HS-27A (cell line): ENCODE data around the gene ACTR1B.
"Not testable (repeated sequence)": the region's sequence is repeated elsewhere in the genome, so short reads cannot be mapped to it uniquely, and the experiment has no call there.

Source experiments
- DNase-seq: peaks from one replicate; pipeline ENCODE4 v3.0.0-alpha.2; 2012; ENCODE audit warnings: low read depth, missing footprints

ACTR1B gene

DNA sequence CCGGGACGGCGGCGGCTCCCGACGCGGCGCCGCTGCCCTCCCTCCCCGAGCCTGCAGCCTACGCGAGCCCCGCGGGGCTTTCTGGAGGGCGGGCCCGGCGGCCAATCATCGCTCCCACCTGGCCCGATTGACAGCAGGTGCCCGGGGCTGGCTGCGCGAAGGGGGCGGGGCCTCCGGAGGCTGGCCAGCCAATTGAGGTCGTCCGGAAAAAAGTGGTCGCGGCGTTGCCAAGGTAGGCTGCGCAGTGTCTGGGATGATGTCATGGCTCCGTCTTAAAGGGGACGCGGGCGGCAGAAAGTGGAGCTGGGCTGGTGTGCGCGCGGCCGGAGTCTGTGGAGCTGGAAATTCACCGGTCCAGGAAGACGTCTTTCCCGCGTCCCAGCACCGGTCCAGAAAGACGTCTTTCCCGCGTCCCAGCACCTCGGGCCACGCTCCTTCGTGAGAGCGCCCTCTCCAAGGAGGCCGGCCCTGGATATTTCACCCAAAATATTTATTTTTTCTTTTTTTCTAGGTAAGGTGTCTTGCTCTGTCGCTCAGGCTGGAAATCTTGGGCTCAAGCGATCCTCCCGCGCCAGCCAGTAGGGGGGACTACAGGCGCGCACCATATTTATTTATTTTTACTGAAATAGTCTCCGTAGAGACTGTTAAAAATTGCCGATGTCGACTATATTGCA is at the start of gene ACTR1B:
ACTR1B (minus strand) TSS at position 83 of the 674 bp plus-strand sequence. CDS start 154 bp downstream, outside the sequence.
- peak; percentile 96 for DNase-seq

DNA sequence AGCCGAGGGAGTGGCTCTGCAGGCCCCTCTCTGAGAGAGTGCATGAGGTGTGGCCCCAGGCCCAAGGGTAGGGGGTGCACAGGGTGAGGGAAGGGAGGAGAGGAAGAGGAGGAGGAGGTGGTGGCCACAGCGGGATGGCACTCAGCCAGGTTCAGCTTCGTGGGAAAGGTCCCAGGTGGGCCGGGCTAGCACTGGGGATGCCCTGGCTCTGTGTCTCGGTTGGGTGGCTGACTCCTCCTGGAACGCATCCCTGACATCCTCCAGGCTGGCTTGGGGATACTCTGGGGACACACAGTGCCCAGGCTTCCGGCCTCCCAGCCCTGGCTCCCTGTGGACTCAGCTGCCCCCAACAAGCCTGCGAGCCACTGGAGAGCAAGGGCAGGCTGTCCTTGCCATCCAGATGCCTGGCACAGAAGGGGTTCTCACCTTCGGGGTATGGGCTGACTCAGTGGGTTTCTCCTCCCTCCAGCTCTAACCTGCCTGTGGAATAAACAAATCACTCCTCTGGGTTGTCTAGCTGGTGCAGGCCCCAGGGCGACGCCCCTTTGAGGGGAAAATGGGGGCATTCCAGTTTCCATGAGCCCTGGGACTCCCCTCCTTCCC is 49.0 kb upstream of the ACTR1B start:
- no peak for DNase-seq

DNA sequence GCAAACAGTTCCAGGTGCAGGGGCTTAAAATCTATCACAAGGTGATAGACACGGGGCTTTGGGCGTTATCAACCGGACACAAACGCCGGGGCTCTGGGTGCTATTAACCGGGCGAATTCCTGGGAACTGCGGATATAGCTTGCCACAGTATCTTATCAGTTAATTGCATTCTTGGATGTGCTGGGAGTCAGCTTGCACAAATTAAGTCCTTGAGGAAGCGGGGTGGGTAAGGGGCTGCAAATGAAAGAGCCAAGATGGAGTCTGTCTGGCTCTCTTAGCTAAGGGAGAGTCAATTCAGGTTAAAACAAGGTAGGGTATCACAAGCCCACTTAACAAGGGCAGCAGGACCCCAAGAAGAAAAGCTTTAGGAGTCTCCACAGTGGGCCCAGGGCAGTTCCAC is 48.3 kb upstream of the ACTR1B start:
- DNase-seq = not testable (repeated sequence)

DNA sequence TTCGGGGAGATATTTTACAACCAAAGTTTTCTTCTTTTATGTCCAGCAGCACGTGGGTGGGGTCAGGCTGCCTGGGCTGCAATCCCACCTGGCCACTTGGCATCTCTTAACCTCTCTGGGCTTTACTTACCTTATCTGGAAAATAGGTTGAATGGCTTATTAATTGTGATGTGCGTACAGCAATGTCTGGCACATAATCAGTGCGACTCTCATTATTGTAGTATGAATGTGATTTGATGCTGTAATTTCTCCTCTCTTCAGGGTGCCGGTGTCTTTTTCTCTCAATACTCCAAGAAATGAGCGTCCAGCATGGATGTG is 47.5 kb upstream of the ACTR1B start:
- DNase-seq = no peak

DNA sequence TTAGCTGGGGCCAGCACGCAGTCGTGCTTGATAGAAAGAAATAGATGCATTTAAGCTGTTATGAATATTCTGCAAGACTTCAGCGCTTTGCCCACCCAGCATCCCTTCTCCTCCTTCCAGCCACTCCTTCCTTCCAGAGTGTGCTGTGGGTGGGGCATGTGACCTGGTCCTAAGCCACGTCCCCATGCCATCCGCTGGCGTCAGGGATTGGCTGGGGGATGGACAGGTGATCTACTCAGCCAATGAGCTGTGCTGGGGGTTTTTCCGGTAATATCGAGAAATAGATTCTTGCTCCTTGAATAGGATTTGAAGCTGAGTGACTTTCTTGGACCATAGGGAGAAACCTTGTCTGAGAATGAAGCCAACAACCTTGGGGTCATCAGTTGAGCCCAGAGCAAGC is 44.8 kb upstream of the ACTR1B start:
- DNase-seq = no peak

DNA sequence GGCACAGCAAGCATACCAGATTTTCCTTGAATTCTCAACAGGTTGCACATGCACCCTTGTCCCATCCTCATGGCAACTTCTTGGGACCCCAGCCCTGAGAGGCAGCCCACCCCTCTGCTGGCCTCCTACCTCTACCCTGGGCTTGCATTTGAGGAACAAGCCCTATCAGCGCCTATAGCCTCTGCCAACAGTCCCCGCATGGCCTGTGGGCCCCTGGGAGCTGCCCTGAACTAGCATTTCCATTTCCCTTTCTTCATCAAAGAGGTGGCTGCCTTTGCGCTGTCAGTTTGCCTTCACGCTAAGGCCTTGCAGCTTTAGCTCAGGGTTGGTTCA is 44.2 kb upstream of the ACTR1B start:
- no peak for DNase-seq

DNA sequence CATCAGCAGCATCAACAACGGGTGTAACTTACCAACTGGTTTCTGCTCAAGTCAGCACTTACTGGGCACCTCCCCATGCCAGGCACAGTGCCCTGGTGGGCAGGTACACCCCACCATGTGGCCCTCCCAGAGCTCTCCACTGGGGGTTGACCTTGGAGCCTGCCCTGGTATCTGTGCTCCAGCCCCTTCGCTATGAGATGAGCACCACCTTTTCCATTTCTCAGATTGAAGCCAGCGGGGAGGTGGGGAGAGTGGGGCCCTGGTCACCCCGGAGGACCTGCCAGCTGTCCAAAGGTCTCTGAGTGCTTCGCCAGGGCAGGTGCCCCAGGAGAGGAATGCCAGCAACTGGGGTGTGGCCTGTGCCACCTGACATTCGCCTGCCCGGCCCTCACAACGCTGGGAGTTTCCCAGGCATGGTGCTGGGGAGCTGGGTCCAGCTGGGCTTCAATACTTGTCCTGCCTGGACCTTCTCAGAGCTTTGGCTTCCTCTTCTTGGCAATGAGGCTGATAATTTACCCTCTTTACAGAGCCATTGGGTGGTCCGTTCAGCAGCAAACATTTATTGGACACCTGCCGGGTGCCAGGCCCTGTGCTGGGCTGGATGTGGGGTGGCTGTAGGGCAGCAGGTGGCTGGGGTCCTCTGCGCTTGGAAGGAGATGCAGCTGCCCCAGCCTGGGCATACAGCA is 43.7 kb upstream of the ACTR1B start:
- DNase-seq = no peak

DNA sequence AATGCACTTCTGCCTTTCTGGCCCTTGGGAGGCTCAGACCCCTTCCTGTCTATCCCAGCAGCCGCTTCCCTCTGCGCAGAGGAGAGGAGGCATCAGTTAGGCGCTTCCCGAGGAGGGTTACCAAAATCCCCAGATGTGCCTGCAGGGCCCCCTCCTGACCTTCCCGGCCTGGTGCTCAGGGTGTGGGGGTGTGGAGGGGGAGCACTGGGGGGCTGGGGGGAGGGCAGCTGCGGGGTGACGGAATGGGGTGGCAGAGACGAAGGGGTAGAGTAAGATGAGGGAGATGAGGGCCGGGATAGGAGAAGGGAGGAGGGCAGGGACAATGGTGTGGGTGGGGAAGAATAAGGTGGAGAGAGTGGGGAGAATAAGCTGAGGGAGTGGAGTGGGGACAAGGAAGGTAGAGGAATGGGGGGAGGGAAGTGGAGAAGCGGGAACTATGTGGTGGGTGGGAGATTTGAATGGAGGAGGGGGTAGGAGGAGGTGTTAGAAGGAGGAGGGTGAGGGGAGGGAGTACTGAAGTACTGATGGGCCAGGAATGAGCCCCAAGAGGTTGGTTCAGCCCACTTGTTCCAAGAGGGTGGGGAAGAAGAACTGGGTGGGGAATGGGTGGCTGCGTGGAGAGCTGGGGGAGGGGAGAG is 43.0 kb upstream of the ACTR1B start:
- DNase-seq = no peak

DNA sequence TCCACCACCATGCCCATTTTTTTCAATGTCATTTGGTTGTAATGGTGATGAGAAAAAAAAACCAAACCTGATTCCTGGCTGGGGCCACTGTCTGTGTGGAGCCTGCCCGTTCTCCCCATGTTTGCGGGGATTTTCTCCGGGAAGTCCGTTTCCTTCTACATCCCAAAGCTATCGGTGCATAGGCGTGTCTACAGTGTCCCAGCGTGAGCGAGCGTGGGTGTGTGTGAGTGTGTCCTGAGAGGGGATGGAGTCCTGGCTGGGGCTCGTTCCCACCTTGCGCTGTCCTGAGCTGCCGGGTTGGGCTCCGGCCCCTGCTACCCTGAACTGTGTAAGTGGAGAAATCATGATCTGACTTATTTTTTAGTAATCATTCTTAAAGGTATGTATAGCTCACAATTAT is 42.3 kb upstream of the ACTR1B start:
- DNase-seq = no peak

DNA sequence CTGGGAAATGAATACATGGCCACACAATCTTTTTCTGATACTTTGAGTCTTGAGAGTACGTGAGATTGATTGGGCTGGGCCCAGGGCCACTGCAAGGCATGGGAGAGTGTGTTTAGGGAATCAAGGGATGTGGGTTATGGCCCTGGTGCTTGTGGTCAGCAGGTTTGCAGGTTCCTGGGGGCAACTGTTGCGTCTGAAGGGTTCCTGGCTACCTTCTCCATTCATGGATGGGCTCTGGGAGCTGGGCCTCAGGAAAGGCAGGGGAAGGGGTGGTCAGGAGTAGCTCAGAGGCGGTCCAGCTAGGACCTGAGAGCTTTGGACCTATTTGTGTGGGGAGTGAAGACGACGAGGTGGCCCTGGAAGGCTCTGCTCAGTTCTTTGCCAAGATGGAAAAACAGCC is 41.1 kb upstream of the ACTR1B start:
- DNase-seq = no peak

DNA sequence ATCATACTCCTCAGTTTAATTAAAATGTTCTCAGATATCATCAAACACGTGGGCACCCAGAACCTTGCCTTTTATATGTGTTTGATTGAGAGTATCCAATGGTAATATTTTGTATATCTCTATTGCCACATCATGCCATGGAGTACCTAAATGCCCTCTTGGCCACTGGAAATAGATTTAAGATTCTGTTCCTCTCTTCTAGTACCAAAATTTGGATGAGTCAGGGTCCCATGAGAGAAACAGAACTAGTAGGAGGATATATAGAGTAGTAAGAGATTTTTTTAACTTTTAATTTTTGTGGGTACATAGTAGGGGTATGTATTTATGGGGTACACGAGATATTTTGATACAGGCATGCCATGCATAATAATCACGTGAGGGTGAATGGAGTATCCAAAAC is 39.9 kb upstream of the ACTR1B start:
- DNase-seq = no peak

DNA sequence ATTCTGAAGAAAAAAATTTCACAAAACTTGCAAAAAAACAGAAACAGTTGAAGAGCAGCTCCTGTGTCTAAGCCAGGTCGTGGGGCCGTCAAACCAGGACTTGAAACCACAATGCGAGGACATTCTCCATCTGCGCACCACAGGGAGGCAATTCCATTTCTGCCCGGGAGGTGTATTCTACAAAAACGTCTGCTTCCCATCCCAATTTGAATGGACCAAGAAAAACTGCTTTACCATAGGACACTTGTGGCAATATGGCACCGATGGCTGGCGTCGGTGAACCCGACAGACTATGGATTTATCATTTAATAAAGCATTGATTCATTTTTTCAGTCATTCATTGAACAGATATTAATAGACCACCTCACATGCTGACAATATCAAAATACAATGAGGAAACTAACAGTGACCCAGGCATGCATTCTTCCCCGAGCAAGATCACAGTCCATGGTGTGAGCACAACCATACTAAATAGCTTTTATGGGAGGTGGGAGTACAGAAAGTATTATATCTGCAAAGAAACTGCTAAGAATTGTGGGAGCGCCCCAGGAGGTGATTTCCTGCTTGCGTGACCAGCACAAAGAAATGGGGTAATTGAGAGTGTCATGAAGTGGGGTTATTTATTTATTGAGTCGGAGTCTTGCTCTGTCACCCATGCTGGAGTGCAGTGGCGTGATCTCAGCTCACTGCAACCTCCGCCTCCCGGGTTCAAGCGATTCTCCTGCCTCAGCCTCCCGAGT is 39.1 kb upstream of the ACTR1B start:
- no peak for DNase-seq

DNA sequence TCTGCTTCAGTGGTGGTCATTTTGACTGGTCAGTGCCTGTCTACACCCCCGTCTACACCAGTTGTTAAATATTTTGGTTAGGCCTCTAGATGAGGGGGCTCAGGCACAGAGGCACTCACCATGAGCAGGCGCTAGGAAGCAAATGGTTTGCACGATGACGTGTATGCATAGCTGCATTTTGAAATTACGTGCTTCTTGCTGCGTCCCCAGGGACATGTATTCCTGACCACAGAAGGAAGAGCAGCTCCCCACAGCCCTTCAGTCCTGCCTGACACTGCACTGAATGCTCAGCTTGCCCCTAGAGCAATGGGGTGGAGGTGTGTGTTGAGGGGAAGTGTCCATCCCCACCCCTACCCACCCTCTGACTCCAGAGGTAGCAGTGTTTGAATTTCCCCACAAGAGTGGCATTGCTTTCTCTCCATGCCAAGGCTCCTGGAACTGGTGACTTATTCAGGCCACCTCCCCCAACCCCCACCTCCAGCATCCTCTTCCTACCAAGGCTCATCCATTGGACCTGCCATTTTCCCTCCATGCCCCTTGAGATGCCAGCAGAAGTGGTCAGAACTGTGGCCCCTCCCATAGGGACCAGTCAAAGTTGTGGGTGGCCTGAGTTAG is 38.1 kb upstream of the ACTR1B start:
- DNase-seq = no peak

DNA sequence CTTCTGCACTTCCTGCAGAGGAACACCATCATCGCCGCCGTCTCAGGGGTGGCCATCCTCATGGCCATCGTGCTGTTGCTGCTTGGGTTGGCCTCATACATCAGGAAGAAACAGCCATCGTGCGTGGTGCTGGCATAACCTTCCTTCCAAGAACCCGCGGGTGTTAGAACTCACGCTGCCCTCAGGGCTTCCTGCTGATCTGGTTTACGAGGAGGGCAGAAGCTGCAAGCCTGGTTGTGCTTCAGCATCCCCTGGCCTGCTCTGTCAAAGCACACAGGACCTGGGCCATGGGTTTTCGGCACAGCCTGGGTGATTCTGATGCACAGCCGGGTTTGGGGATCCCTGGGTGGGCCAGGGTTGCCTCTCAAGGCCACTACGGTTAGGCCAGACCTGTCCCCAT is 37.3 kb upstream of the ACTR1B start:
- no peak for DNase-seq

DNA sequence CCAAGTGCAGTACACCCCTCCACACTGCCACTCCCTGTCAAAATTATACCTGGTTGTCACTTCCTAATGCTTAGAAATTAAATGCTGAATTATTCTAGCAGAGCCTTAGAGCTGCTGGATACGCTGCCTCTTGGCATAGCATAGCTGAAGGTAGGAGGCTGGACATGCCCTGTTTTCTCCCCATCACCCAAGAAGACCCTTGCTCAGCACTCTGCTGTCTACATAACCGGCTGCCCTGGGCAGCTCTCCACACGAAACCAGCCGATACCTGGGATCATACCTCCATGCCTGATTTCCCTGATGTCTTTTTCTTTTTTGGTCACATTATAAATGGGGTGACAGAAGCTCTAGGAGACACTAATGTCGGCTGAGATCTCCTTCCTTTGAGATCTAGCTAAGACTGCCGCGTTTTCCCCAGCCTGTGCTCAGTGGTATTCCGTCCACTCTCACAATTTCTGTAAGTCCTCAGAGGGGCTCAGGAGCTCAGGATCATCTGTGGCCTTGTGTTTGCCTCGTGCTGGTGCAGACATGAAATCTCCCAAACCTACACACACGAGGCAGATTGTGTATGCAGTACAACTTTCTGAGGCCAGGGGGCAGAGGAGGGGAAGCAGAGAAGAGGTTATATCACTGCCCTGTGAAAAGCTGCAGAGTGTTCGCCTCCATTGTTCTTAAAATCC is 36.1 kb upstream of the ACTR1B start:
- DNase-seq = peak; percentile 17

DNA sequence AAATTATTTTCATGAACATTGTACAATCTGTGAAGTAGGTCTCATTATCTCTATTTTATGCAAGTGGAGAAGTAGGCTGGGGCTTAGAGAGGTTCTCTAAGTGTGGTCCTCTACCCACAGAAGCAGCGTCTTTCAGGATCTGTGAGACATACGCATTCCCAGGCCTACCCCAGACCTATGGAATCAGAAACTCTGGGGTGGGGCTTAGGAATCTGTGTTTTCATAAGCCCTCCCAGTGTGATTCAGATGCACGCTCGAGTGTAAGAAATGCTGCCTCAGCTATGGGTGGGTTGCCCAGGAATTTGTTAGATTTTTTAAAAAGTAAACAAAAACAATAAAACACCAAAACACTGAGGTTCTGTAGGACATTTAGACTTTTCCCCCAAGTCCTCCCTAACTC is 34.7 kb upstream of the ACTR1B start:
- no peak for DNase-seq

DNA sequence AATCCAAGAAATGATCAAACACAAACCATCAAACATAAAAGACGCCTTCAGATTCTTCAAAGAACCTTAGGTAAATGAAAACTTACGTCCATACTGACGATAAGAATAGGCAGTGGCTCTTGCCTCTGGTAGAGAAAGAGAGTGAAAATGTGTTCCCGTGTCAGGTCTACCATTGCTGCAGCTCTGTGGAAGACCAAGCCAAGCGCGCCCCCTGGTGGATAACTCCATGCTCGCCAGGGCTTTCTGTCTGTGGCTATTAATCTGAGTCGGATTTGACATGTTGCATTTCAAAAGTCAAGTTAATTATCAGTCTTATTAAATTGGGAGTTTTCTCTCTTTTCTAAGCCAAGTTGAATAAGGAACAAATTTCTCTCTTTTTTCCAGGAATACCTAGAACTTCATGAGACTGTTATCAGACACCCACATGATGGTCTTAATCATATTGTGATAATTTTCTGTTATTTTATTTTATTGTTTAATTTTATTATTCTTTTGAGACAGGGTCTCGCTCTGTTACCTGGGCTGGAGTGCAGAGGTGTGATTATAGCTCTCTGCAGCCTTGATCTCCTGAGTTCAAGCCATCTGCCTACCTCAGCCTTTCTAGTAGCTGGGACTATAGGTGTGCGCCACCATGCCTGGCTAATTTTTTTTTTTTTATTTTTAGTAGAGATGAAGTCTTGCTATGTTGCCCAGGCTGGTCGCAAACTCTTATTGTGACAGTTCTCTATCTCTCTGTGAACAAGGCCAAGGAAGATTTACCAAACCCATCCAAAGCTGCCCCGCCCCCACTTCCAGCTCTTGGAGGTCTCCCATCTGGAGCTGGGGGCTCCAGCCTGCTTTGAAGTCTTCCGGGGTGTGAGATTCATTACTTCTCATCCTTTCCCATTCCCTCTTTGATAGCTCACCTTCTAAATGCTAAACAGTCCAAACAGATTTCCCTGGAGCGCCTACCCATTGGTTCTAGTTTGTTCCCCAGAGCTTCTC is 33.7 kb upstream of the ACTR1B start:
- DNase-seq = peak; percentile 51

DNA sequence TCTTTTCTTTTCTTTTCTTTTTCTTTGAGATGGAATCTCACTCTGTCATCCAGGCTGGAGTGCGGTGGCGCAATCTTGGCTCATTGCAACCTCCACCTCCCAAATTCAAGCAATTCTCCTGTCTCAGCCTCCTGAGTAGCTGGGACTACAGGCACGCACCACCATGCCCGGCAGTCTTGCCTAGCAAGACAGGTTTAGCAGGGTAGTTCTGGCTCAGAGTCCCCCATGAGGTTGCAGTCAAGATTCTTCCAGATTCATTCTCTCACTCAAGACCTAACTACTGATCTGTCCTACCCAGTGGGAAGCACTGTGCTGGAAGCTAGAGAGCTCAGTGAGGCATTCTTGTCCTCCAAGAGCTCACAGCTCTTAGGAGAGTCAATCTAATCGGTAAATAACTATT is 31.9 kb upstream of the ACTR1B start:
- DNase-seq = no peak

DNA sequence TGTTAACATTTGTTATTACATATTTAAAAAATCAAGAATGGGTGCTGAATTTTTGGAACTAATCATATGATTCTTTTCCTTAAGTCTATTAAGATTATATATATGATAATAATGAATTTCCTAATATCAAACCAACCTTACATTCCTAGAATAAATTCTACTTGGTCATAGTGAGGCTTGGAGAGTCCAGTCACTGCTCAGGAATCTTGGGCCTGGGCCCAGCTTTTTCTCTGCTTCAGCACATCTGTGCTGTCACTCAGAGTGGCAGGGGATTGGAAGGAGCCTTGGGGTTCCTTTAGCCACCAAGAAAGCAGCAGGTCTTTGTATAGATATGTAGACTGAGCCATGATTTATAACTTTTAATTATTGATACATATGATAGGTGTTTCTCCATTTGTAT is 29.6 kb upstream of the ACTR1B start:
- DNase-seq = peak; percentile 15

DNA sequence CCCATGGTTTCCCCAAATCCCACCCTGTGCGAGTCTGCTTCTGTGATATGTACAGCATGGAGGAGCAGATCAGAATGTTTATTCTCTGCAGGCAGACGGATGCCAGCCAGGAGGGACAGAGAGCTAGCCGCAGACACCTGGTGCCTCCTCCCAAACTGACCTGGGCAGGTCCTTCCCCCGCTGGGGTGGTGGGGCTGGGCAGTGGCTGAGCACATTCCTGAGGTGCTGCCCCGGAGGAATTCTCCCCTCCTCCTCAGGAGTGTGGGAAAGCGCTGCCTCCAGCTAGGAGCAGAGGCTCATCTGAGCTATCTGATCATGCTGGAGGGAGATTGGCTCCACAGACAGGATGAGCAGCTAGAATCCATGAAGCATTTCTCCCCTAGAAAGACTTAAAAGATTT is 27.3 kb upstream of the ACTR1B start:
- DNase-seq = no peak
